GM21529 (cell line): ENCODE data around the gene RGS5.

Source experiments
- ATAC-seq: cut with Tn5 transposase; IDR thresholded peaks from one replicate; pipeline ENCODE4 v1.9.1; 2021; ENCODE audit not compliant: unreplicated experiment

The RGS5 gene

DNA sequence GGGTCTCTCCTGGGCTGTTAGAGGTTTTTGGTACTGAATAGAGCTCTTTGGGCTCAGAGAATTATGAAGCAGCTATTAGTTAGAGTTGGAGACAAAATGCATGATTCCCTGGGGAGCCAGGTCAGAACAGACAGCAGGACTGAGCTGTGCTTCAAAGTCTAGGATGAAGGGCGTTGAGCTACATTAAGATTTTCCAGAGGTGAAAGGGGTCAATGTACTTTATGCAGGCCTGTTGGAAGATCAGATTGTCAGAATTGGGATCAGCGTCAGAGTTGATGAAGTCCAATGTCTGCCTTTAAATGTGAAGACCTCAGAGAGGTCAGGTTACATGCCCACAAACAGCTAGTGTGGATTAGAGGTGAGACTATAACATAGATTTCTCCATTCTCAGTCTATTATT, 53.8 kb downstream of the RGS5 start:
- no peak for ATAC-seq

DNA sequence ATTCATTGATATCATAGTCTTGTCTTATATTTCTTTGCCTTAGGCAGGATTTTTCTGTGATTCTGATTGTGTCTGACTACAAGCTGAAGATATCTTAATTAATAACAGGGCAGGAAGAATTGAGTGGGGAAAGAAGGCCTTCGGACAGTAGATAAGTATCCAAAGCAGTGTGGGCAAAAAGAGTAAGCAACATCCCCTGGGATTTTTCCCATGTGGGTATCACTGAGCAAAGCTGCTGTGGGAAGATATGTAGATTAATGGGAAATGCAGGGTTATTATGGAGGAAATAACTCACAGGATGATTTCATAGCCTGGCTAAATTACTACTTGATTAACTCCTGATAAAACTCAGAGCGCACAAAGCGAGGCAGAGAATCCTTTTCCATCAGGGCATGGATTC, 55.7 kb downstream of the RGS5 start:
- no peak for ATAC-seq

DNA sequence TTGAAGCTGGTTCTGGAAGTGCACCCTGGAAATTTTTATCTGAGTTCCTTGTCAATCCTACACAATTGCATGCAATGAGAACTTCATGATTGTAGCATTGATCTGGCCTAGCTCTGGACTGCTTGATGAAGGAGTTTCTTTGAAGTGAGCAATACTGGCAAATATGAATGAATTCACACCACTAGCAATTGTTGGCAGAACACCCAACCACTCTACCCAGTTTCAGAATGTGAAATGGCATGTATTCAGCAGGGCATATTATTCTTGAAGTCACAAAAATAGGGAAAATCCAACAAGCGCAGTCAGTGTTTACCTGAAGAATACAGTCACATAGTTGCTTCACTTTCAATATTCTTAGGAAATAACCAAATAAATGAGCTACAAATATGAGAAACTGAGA, 57.3 kb downstream of the RGS5 start:
- ATAC-seq = no peak

DNA sequence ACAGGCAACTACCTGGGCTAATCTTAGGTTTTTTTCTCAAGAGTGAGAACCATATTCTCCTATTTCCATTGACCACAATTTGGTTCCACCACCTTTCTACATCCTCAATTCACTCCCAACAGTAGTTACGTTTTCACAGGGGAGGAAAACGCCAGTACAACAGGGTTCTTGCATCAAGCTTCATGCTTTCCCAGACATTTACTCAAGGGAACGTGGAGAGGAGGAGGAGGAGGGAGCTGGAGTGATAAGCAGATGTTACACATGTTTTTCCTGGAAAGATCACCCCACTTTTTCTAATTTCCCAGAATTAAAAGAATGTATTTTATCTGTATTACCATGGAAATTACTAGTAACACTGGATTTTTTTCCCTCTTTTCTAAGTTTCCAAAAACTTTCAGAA, 58.3 kb downstream of the RGS5 start:
- ATAC-seq = no peak

DNA sequence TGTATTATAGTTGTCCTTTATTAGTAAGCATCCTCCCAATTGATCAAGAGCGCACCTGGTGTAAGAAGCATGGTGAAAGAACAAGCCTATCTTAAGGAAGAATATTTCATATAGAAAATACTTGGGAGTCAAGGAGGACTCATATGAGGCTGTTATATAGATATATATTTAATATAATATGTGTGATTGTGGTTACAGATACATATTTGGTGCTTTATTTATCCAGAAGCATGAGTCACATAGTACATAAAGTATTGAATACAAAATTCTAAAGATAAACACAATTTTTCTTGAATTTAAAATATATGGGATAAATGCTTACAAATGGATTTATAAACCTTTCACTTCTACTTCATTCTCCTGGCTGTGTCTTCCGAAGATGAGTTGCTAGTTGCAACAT, 60.6 kb downstream of the RGS5 start:
- no peak for ATAC-seq

DNA sequence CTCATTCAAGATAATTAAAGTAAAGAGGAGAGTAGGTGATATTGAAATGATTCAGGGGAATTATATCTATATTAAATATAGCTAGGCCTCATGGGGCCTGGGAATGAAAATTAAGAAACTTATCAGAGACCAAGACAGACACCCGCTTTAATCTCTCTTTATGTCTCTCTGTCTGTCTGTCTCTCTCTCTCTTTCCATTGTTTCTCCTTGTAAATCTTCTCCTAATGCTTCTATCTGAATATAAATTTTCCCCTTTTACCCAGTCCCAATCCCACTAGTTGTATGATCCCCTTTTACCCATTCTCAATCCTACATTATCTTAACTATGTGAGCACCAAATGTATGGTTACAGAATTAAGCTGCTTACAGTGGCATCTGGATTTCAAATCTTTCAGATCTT, 61.2 kb downstream of the RGS5 start:
- ATAC-seq = no peak

DNA sequence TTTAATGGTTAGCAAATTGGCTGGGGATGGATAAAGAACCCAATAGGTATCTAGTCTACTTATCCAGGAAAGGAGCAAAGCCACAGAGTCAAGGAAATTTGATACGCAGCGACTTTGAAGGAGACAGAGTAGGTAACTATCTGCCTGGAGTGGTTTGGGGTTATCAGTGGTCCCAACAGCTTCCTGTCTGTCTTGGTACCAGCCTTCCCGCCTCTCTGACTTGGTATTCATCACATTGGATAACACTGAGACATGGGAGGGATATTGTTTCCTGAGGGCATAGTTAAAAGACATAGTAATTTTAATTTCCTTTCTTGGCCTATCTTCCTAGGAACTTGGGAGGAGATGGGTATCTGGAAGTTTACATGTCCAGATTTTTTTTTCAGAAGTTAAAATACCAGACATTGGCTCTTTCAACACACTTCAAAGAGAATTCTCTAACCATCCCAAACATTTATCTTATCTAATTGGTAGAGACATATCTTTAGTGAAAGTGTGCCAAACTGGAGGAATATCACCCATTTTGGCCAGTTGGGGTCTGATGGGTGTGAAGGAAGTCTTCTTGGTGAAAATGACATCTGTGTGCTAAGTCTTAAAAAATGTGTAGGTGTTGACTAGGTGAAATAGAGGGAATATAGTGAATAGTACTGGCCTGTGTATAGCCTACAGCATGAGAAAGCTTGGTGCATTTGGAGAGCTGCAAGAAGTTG, 65.0 kb downstream of the RGS5 start:
- no peak for ATAC-seq

DNA sequence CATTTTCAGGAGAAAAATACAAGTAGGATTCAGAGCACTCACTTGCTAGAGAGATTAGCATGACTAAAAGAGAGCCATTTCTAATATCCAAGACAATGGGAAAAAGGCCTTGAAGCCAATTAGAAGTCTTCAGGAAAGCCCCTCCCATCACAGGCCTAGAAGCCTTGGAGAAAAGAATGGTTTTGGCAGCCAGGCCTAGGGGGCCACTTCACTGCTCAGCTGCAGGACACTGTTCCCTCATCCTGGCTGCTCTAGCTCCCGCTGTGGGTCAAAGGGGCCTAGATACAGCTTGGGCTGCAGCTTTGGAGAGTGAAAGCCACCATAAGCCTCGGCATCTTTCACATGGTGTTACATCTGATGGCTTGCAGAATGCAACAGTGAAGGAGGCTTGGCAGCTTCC, 70.7 kb downstream of the RGS5 start:
- no peak for ATAC-seq

DNA sequence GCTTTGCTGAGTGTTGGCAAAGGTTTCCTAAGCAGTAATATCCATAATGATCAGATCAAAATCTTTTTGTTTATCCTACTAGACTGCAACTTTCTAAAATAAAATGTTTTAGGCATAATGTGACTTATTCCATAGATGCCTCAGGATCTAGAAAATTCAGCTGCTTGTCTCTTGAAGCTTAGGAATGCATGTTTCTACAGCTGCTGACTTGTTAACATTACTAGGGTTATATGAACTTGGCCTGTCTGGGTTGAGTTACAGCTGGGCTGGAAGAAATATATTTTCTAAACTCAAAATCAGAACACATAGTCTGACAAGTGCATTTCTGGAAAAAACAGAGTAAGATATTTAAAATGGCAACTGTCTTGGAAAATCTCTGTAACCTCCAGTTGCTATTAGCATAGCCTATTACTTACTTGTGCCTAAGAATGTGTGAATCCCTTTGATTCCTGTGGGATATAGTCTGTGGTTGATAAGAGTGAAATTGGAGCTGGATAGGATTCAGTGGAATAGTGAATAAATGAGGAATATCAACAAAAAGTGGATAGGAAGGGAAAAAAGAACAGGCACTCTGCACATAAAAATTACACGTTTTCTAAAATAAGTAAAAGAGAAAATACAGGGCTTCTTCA, 72.4 kb downstream of the RGS5 start:
- ATAC-seq = no peak

DNA sequence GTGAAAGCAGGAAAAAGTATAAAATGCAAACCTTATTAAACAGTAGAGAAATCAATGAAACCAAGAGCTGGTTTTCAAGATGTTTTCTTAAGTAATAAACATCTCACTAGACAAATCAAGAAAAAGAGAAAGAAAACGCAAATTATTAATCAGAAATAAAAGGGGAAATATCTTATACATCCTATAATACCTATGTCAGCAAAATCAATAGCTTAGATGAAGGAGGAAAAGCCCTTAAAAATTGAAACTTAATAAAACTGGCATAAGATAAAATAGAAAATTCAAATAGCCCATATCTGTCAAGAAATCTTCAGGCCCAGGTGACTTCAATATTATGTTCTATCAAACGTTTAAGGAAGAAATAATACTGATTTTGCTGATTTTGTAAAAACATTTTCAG, 74.4 kb downstream of the RGS5 start:
- no peak for ATAC-seq

DNA sequence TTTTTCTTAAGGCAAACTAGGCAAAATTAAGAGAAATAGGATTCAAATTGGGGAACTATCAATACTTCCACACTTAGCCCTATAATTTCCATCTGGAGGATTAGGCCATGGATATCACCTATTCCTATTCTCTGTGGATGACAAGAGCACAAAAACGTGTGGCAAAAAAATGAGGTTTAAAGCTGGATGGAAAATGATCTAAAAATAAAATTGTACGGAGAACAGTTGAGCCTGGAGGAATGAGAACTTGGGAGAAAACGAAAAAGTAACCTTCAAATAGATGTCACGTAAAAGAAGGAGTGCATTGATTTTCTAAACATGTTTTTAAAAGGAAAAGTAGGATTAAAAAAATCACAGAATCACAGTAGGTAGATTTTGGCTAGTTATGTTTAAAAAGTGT, 77.9 kb downstream of the RGS5 start:
- no peak for ATAC-seq

DNA sequence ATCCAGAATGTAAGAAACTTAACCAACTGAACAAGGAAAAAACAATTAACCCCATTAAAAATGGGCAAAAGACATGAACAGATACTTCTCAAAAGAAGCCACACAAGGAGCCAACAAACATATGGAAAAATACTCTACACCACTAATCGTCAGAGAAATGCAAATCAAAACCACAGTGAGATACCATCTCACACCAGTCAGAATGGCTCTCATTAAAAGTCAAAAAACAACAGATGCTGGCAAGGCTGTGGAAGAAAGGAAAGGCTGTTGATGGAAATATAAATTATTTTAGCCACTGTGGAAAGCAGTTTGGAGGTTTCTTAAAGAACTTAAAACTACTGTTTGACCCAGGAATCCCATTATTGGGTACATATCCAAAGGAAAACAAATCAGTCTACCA, 82.3 kb downstream of the RGS5 start:
- no peak for ATAC-seq

DNA sequence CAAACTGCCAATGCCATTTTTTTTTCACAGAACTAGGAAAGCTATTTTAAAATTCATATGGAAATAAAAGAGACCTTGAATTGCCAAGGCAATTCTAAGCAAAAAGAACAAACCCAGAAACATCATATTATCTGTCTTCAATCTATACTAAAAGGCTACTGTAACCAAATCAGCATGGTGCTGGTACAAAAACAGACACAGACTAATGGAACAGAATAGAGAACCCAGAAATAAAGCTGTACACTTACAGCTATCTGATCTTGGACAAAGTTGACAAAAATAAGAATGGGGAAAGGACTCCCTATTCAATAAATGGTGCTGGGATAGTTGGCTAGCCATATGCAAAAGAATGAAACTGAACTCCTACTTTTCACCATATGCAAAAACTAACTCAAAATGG, 83.0 kb downstream of the RGS5 start:
- no peak for ATAC-seq

DNA sequence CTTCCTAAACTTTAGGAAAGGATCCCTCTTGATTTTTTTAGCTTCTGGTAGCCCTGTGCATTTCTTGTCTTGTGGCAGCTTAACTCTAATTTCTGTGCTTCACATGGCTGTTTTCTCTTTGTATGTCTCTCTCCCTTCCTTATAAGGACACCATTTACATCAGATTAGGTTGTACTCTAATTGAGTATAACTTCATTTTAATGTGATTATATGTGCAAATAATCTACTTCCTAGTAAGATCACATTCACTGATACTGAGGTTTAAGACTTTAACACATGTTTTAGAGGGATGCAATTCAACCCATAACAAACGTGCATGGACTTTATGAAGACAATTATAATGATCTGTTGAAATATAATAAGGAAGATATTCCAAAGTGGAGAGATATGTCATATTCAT, 86.8 kb downstream of the RGS5 start:
- no peak for ATAC-seq

DNA sequence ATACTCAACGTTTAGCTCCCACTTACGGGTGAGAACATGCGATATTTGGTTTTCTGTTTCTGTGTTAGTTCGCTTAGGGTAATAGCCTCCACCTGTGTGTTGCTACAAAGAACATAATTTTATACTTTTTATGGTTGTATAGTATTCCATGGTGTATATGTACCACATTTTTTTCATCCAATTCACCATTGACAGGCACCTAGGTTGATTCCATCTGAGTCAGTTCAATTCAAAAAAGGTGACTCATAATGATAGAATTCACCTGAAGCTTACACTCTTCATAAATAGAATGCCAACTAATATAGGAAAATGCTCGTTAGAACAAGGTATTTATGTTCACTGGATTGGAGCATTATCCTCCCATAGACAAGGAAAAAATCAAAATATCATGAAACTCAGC, 95.1 kb downstream of the RGS5 start:
- ATAC-seq = no peak

DNA sequence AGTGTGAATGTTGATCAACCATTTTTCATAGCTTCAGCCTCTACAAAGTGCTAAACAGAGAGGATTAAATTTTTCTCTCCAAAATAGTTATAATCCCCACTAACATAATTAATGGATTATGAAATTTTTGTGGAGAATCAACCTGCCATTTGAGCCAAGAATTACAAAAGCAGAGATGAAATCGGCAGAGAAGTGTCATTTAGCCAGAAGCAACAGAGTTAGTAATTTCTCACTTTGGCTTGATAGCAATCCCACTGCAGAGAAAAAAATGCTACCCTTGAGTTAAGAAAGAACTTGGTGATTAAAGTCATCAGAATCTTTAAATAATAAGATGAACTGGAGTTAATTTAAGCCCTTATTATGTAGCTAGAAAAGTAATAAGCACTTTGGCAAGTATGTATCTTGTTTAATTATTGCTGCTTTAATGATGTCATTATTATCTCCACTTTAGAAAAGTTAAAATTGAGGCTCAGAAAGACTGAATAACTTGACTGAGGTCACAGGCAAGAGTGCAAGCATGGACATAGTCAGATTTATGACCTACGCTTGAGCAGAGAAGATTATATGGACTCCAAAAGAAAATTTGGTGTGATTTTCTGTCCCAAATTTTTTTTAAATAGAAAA, 96.2 kb downstream of the RGS5 start:
- ATAC-seq = no peak

DNA sequence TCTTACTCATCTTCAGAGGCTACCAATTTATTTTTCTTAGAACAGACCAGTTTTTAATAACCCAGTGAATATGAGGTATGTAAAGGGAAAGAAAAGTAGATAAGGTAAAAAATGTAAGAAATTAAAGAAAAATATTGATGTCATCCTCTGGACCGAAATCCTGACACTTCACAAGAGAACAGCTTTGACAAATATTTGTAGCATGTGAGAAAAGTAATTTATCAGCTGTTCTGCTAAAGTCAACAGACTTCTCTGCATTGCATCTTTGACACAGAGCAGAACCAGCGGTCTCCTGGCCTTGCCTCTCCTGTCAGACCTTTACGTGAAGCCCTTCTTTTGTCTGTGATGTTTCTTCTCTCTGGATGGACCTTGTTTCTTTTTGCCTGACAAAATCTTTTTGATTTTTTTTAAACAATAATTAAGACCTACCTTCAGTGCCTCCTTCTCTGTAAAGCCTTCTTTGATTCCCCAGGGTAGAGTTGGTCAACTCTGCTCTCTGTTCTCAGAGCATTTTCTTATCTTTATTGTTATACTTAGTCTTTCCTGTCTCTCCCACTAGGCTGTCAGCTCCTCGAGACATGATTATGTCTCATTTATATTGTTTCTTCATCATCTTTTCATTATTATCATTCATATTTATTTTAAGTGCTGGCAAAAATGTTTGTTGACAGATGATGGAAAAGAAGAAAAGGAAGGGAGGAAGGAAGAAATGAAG, 98.2 kb downstream of the RGS5 start:
- ATAC-seq = no peak

DNA sequence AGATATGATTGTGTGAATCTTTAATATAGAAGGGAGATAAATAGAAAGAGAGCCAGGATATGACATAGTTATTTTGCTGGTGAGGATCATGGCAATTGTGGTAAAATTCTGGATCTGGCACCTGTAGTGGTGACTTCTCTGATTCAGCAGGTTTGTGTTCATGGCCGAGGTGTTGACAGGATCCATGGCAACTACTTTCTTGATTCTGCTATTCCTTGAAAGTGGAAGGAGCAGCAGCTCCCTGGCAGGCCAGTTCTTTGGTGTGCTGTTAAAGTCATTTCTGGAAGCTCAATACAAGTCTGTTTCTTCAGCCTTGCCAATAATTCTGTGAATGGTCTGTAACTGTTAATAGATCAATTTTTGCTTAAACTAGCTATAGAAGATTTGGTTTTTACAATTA, 100.1 kb downstream of the RGS5 start:
- no peak for ATAC-seq

DNA sequence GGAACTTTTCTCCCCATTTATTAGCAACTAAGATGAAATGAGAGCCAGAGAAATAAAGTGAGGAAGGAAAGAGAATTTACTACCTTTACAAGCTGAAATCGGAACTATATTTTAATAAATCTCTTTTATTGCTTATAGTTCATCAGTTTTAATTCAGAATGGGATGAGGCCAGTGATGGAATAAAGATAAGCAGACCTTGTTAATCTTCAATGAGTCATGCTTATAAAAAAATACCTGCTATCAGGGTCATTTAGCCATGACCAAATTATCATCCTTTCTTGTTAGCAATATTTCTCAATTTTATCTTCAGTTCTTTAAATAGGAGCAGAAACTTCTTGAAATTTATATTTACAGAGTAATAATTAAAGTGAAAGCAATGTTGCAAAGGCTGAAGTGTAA, 107.5 kb downstream of the RGS5 start:
- ATAC-seq = no peak

DNA sequence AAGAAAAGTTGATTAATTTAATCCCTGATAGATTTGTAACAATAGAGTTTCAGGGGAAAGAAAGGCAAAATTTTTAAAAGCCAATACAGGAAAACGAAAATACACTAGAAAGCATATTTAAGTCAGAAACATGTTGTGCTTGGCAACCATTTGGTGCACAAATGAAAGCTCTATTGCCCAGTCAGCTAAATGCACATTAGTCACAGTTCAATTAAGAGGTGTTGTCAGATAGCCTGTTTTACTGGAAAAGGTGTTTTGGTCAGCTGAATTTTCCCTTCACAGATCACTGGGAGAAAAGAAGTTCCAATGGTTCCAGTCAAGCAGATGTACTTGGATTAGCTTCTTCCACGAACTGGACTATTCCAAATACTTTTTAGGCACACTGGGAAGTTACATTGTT, 108.1 kb downstream of the RGS5 start:
- no peak for ATAC-seq

DNA sequence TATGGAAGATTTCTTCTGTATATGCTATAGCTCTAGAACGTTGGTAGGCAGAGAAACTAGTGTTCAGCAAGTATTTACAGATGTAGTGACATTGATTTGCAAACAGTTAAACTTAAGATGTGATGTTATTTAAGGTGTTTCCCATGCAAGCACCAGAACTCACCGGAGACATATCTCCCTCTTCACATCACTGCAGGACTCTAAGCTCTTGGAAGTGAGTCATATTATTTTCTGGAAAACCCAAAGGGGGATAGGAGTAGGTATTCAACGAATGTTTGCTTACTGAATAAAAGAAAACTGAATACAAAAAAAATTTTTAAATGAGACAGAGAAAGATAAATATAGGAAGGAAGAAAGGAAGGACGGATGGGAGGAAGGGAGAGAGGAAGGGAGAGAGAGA, 108.5 kb downstream of the RGS5 start:
- no peak for ATAC-seq

DNA sequence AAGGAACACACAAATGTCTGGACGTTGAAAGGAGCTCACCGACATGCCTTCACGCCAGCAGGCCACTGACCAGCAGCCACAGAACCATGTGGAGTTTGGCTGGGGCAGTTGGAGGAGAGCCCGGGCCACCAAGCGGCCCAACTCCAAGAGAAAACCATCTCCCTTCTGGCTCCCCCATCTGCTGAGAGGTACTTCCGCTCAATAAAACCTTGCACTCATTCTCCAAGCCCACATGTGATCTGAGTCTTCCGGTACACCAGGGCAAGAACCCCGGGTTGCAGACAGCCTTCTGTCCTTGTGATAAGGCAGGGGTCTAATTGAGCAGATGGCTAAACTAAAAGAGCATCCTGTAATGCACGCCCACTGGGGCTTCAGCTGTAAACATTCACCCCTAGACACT, 109.1 kb downstream of the RGS5 start:
- no peak for ATAC-seq
